ENCODE measurements around the gene ZNF385D. TPM values are rescaled to one million over a fixed set of nuclear protein-coding genes. Genes with fewer than 3 reads are reported as not detected.

Gene ZNF385D
- total and polyA plus RNA-seq, 2 experiments from 2014 or later: 2.7 to 12.3 TPM

DNA sequence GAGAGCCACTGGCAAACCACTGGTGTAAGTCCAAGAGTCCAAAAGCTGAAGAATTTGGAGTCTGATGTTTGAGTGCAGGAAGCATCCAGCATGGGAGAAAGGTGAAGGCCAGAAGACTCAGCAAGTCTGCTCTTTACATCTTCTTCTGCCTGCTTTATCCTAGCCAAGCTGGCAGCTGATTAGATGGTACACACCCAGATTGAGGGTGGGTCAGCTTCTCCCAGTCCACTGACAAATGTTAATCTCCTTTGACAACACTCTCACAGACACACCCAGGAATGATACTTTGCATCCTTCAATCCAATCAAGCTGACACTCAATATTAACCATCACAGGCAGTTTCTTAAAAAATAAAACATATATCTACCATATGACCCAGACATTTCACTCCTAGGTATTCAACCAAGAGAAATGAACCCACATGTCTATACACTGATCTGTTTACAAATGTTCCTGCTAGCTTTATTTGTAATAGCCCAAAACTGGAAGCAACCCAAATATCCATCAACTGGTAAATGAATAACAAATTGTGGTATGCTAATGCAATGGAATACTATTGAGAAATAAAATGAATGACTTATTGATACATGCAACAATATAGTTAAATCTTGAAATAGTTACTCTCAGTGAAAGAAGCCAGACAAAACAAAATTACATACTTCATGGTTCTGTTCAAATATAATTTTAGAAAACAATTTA is 373.8 kb downstream of the ZNF385D start (continued):
- TF ChIP-seq, protein P1, sequence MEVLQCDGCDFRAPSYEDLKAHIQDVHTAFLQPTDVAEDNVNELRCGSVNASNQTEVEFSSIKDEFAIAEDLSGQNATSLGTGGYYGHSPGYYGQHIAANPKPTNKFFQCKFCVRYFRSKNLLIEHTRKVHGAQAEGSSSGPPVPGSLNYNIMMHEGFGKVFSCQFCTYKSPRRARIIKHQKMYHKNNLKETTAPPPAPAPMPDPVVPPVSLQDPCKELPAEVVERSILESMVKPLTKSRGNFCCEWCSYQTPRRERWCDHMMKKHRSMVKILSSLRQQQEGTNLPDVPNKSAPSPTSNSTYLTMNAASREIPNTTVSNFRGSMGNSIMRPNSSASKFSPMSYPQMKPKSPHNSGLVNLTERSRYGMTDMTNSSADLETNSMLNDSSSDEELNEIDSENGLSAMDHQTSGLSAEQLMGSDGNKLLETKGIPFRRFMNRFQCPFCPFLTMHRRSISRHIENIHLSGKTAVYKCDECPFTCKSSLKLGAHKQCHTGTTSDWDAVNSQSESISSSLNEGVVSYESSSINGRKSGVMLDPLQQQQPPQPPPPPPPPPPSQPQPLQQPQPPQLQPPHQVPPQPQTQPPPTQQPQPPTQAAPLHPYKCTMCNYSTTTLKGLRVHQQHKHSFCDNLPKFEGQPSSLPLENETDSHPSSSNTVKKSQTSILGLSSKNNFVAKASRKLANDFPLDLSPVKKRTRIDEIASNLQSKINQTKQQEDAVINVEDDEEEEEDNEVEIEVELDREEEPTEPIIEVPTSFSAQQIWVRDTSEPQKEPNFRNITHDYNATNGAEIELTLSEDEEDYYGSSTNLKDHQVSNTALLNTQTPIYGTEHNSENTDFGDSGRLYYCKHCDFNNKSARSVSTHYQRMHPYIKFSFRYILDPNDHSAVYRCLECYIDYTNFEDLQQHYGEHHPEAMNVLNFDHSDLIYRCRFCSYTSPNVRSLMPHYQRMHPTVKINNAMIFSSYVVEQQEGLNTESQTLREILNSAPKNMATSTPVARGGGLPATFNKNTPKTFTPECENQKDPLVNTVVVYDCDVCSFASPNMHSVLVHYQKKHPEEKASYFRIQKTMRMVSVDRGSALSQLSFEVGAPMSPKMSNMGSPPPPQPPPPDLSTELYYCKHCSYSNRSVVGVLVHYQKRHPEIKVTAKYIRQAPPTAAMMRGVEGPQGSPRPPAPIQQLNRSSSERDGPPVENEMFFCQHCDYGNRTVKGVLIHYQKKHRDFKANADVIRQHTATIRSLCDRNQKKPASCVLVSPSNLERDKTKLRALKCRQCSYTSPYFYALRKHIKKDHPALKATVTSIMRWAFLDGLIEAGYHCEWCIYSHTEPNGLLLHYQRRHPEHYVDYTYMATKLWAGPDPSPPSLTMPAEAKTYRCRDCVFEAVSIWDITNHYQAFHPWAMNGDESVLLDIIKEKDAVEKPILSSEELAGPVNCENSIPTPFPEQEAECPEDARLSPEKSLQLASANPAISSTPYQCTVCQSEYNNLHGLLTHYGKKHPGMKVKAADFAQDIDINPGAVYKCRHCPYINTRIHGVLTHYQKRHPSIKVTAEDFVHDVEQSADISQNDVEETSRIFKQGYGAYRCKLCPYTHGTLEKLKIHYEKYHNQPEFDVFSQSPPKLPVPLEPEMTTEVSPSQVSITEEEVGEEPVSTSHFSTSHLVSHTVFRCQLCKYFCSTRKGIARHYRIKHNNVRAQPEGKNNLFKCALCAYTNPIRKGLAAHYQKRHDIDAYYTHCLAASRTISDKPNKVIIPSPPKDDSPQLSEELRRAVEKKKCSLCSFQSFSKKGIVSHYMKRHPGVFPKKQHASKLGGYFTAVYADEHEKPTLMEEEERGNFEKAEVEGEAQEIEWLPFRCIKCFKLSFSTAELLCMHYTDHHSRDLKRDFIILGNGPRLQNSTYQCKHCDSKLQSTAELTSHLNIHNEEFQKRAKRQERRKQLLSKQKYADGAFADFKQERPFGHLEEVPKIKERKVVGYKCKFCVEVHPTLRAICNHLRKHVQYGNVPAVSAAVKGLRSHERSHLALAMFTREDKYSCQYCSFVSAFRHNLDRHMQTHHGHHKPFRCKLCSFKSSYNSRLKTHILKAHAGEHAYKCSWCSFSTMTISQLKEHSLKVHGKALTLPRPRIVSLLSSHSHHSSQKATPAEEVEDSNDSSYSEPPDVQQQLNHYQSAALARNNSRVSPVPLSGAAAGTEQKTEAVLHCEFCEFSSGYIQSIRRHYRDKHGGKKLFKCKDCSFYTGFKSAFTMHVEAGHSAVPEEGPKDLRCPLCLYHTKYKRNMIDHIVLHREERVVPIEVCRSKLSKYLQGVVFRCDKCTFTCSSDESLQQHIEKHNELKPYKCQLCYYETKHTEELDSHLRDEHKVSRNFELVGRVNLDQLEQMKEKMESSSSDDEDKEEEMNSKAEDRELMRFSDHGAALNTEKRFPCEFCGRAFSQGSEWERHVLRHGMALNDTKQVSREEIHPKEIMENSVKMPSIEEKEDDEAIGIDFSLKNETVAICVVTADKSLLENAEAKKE (CRISPR knock-in tag; IDR thresholded peaks at IDR 0.05): no peak
- TF ChIP-seq STAT1 (IDR thresholded peaks at IDR 0.05; ENCODE audit: unreplicated experiment): no peak
- TF ChIP-seq ZNF114 (CRISPR knock-in tag; IDR thresholded peaks at IDR 0.05): no peak
- TF ChIP-seq NANOG (IDR thresholded peaks at IDR 0.05; ENCODE audit: borderline replicate concordance): no peak
- no peak for TF ChIP-seq REST (IDR thresholded peaks at IDR 0.05; ENCODE audit: unreplicated experiment)
- TF ChIP-seq JUNB (IDR thresholded peaks at IDR 0.05; ENCODE audit: unreplicated experiment): no peak
- no peak for TF ChIP-seq POLR2AphosphoS5 (IDR thresholded peaks at IDR 0.05; ENCODE audit: low read depth)
- no peak for TF ChIP-seq EZH2 (IDR thresholded peaks at IDR 0.05; ENCODE audit: low read depth, unreplicated experiment)
- TF ChIP-seq EZH2phosphoT487 (IDR thresholded peaks at IDR 0.05; ENCODE audit: unreplicated experiment): no peak
- no peak for TF ChIP-seq CREB1 (CRISPR knock-in tag; IDR thresholded peaks at IDR 0.05; ENCODE audit: low read depth)

Measured in GM23338 (cell line).